Muscle of leg (tissue), 16 donors: ENCODE data around the gene ZNF701. TPM values are rescaled to one million over a fixed set of nuclear protein-coding genes. Genes with fewer than 3 reads are reported as not detected.
"Not testable (repeated sequence)": the region's sequence is repeated elsewhere in the genome, so short reads cannot be mapped to it uniquely, and the experiment has no call there.

ENCODE experiments used
- DNase-seq: peaks from one replicate; pipeline ENCODE4 v3.0.0; 2013
- H3K27ac ChIP-seq: one replicate; pipeline ENCODE4 v1.5.1; 2013; ENCODE audit warnings: mild to moderate bottlenecking, low read length, control low read depth
- H3K27me3 ChIP-seq: one replicate; pipeline ENCODE4 v1.6.1; 2013; ENCODE audit warnings: low read length; ENCODE audit not compliant: control insufficient read depth, insufficient read depth
- H3K36me3 ChIP-seq: one replicate; pipeline ENCODE4 v1.6.1; 2013; ENCODE audit warnings: low read length; ENCODE audit not compliant: control insufficient read depth, insufficient read depth
- H3K4me1 ChIP-seq: one replicate; pipeline ENCODE4 v1.6.1; 2013; ENCODE audit warnings: low read length; ENCODE audit not compliant: control insufficient read depth, insufficient read depth
- H3K4me3 ChIP-seq: one replicate; pipeline ENCODE4 v1.5.1; 2013; ENCODE audit warnings: low read length, control low read depth
- H3K9me3 ChIP-seq: replicated peaks from 2 replicates; pipeline ENCODE4 v1.6.1; 2013; ENCODE audit warnings: low read depth, low read length; ENCODE audit not compliant: control insufficient read depth
- WGBS: methylation state at CpG from one replicate; pipeline ENCODE4 v1.1.5; 2013; ENCODE audit warnings: missing lambda C conversion rate; ENCODE audit not compliant: insufficient coverage; 5-methylcytosine and 5-hydroxymethylcytosine counted together
- long read RNA-seq, 11 donors: transcript quantifications; one replicate each; lab custom pipeline, GENCODE V29; 2026
- polyA plus RNA-seq, 8 donors: library from polyadenylated mRNA; unstranded; fragments of 120-200 nt; gene quantifications; one replicate each; pipeline versions ENCODE4 v1.2.1 to v1.2.3, GENCODE V29; 2013; ENCODE audit warnings: inconsistent platforms in 1 of 8, low replicate concordance in 1 of 8; ENCODE audit not compliant: insufficient read length in 8 of 8, insufficient read depth in 1 of 8
- total RNA-seq: library from RNA; stranded (reverse); fragments of 120-200 nt; gene quantifications from one replicate; pipeline ENCODE4 v1.2.4, GENCODE V29; 2013

Gene ZNF701
- total RNA-seq (12.5 TPM), polyA plus RNA-seq (10 to 100 TPM in 1 of 8 donors, 1 to 10 TPM in 7; 6.4 to 10.7 (median 8.4) TPM)
- long read RNA-seq, donor 1: 0 reads
- long read RNA-seq, donor 2: 0 reads
- long read RNA-seq, donor 3, partial matches to known transcripts: 0 of 1 reads
- long read RNA-seq, donor 3, other reads (novel, unspliced or antisense): 0 of 1 reads
- long read RNA-seq, donor 4: 0 reads
- long read RNA-seq, donor 5, partial matches to known transcripts: 0 of 4 reads
- long read RNA-seq, donor 5, other reads (novel, unspliced or antisense): 0 of 4 reads
- long read RNA-seq, donor 6, partial matches to known transcripts: 0 of 2 reads
- long read RNA-seq, donor 6, other reads (novel, unspliced or antisense): 0 of 2 reads
- long read RNA-seq, donor 7, partial matches to known transcripts: 0 of 1 reads
- long read RNA-seq, donor 7, other reads (novel, unspliced or antisense): 0 of 1 reads
- long read RNA-seq, donor 8, partial matches to known transcripts: 0 of 2 reads
- long read RNA-seq, donor 8, other reads (novel, unspliced or antisense): 0 of 2 reads
- long read RNA-seq, donor 9: 0 reads
- long read RNA-seq, donor 10, partial matches to known transcripts: 0 of 2 reads
- long read RNA-seq, donor 10, other reads (novel, unspliced or antisense): 0 of 2 reads
- long read RNA-seq, donor 11, partial matches to known transcripts: 0 of 2 reads
- long read RNA-seq, donor 11, other reads (novel, unspliced or antisense): 0 of 2 reads

DNA sequence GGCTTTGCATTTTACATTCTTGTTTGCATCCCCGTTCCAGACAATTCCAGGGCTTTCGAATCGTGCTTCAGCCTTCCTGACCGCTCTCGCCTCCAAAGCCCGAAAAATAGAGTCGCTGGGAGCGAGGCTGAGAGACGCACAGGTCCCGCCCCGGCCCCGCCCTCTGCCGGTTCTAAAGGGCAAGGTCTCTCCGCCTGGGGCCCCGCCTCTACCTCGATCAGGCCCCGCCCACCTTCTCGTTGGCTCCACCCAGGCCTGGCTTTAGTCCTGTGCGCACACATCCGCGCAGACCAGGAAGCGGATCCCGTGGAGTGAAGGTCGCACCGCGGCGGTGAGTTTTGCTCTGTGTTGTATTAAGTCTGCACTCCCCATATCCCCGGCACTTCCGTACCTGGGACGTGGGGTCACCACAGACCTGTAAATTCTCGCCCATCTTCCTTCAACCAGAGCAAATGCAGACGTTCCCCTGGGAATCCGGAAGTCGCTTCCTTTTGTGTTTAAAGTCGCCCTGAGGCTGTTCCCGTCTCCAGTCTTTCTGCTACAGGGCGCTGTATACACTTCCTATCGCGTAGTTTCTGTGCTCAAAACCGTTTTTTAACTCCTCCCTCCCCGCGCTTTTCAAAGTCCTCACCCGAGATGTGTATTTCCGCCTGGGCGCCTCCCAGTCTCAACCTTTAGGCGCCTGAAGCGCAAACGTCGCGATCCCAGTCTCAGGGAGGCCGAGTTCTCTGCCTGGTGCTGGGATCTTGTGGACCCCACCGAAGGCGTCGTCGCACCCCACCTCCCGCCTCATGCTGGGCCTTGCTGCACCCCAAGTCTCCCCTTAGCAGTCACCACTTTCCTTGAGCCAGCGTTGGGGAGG, at the start of gene ZNF701:
Gene ZNF701, plus strand, starts transcription at position 288 of the 862 bp plus-strand sequence. CDS start 3,861 bp downstream, outside the sequence.
- peaks cover 13% of the 10 kb centered on the region for H3K36me3 ChIP-seq
- H3K27me3 ChIP-seq: no peaks in the 10 kb centered on the region
- H3K4me3 ChIP-seq: peak within 1 kb of the TSS; percentile 70
- DNase-seq: peak; percentile 96
- H3K9me3 ChIP-seq: no peaks in the 10 kb centered on the region
- H3K4me1 ChIP-seq: peaks cover 7% of the 10 kb centered on the region
- peak within 1 kb of the TSS; percentile 86 for H3K27ac ChIP-seq
- under 1% methylated on average over 42 of the region's 57 CpGs for WGBS

DNA sequence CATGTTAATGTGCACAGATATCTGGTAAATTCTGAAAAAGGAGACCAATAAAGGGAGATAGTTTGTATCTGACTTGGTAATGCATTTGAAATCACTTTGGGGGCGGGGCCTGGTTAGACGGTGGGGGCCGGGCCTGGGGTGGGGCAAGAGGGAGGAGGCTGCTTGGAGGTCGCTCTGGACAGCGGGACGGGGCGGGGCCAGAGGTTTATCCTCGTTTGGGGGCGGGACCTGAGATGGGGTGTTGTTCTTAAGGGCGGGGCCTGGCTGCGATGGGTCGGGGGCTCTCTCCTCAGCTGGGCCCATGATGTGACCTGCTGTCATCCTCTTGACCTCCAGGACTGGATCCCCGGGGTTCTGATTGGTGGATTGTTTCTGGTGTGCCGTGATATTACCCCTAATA, 47.5 kb upstream of the ZNF701 start:
- H3K27ac ChIP-seq: no peak overlapping the region
- no peaks in the 10 kb centered on the region for H3K36me3 ChIP-seq
- no peak overlapping the region for H3K4me3 ChIP-seq
- no peak for DNase-seq
- H3K27me3 ChIP-seq: no peaks in the 10 kb centered on the region
- no peaks in the 10 kb centered on the region for H3K9me3 ChIP-seq
- H3K4me1 ChIP-seq: no peaks in the 10 kb centered on the region
- WGBS: 100% methylated on average over 1 of the region's 14 CpGs

DNA sequence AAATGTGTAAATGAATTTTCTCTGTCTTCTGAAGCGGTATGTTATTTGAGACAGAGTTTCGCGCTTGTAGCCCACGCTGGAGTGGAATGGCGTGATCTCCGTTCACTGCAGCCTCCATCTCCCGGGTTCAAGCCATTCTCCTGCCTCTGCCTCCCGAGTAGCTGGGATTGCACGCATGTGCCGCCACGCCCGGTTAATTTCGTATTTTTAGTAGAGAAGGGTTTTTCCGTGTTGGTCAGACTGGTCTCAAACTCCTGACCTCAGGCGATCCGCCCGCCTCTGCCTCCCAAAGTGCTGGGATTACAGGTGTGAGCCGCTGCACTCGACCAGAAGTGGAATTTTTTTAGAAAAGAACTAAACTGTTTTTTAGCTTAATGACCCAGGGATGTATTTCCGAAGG, 46.0 kb upstream of the ZNF701 start:
- H3K4me3 ChIP-seq: no peak overlapping the region
- DNase-seq: no peak
- H3K36me3 ChIP-seq: no peaks in the 10 kb centered on the region
- no peaks in the 10 kb centered on the region for H3K9me3 ChIP-seq
- peaks cover 8% of the 10 kb centered on the region for H3K4me1 ChIP-seq
- H3K27ac ChIP-seq: no peak overlapping the region
- WGBS: 94% methylated on average over 16 of the region's 20 CpGs
- no peaks in the 10 kb centered on the region for H3K27me3 ChIP-seq

DNA sequence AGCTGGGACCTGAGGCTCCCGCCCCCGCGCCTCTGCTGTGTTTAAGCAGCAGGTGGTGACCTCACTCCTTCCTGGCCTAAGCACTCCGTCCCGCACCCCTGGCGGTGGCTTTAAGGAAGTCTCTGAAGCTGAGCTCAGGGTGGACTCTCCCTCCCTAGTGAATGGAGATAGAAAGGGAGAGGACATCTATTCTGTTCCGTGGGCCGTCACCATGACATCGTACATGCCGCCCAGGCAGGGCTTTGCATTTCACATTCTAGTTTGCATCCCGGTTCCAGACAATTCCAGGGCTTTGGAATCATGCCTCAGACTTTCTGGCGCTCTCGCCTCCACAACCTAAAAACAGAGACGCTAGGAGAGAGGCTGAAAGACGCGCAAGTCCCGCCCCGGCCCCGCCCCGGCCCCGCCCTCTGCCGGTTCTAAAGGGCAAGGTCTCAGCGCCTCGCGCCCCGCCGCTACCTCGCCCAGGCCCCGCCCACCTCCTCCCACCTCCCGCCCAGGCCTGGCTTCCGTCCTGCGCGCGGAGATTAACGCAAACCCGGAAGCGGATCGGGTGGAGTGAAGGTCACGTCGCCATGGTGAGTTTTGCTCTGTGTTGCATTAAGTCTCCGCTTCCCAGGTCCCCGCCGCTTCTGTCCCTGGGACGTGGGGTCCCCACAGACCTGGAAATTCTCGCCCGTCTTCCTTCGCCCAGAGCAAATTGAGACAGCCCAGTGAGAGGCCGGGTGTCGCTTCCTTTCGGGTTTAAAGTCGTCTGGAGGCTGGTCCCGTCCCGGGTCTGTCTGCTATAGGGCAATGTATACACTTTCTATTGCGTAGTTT, 42.7 kb upstream of the ZNF701 start, which contains the start of gene ZNF808:
Gene ZNF808, plus strand, starts transcription at position 535 of the 822 bp plus-strand sequence. CDS start 15,617 bp downstream, outside the sequence.
- Histone ChIP-seq H3K4me1 (peaks cover 8% of the 10 kb centered on the region), H3K27me3 (no peaks in the 10 kb centered on the region), H3K4me3 (peak within 1 kb of the TSS; percentile 84), H3K9me3 (no peaks in the 10 kb centered on the region), H3K27ac (peak within 1 kb of the TSS; percentile 96), H3K36me3 (no peaks in the 10 kb centered on the region)
- 0% methylated on average over 11 of the region's 54 CpGs for WGBS
- DNase-seq: peak; percentile 96

DNA sequence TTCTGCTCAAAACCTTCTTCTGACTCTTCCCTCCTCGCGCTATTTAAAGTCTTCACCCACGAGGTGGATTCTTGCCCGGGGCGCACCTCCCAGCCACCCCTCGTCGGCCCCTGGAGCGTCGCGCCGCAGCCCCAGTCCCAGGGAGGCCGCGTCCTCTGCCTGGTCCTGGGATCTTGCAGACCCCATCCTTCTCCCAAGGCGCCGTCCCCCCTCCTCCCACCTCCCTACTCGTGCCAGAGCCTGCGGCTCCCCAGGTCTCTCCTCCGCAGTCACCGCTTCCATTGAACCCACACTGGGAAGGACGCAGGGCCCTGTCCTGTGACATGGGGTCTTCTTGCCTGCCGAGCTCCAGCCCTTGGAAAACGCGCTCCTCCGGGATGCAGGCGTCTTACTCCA, 42.1 kb upstream of the ZNF701 start:
- DNase-seq: no peak
- Histone ChIP-seq H3K27me3 (no peaks in the 10 kb centered on the region), H3K36me3 (no peaks in the 10 kb centered on the region), H3K4me1 (peaks cover 8% of the 10 kb centered on the region), H3K4me3 (peak overlapping the region; percentile 84), H3K27ac (peak overlapping the region; percentile 96), H3K9me3 (no peaks in the 10 kb centered on the region)
- WGBS: under 1% methylated on average over 23 of the region's 25 CpGs

DNA sequence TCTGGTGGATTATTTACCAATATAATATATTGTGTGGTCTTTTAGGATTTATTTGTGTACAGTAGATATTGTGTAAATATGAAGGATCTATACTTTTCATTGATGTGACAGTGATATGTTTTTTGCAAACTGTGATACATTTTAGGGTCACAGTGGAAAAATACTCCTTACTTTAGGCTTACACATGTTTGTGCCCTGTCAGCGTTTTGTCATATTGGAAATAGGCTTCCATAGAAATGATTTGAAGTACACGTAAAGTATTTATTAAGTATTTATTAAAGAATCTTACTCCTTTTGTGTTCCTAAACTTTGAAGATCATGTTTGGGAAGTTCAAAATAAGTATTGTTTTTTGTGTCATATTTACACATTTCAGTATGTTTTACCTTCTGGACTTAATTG, 37.6 kb upstream of the ZNF701 start:
- no CpG with 5 or more reads among the region's 2 CpGs for WGBS

DNA sequence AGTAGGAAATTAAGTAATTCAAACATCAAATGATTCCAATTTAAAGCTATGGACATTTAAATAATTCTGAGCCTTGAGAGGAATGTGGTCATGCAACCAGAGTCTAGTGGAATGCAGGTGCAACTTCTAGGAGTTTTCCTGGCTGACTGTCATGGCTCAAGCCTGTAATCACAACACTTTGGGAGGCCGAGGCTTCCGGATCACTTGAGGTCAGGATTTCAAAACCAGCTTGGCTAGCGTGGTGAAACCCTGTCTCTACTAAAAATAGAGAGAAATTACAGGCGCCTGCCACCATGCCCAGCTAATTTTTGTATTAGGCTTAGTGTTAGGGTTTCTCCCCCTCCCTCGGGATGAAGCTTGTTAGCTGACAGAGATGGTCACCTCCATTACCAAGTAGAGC, 36.2 kb upstream of the ZNF701 start:
- Histone ChIP-seq H3K36me3 (no peaks in the 10 kb centered on the region), H3K27ac (no peak overlapping the region), H3K27me3 (no peaks in the 10 kb centered on the region), H3K4me1 (peaks cover 10% of the 10 kb centered on the region), H3K4me3 (no peak overlapping the region), H3K9me3 (no peaks in the 10 kb centered on the region)
- DNase-seq: no peak
- WGBS: no CpG with 5 or more reads among the region's 5 CpGs

More for the DNA sequence above, 37.6 kb upstream of the ZNF701 start:
- H3K4me1 ChIP-seq: peaks cover 17% of the 10 kb centered on the region
- no peak overlapping the region for H3K27ac ChIP-seq
- H3K36me3 ChIP-seq: no peaks in the 10 kb centered on the region
- no peak for DNase-seq
- H3K9me3 ChIP-seq: no peaks in the 10 kb centered on the region
- no peaks in the 10 kb centered on the region for H3K27me3 ChIP-seq
- no peak overlapping the region for H3K4me3 ChIP-seq

DNA sequence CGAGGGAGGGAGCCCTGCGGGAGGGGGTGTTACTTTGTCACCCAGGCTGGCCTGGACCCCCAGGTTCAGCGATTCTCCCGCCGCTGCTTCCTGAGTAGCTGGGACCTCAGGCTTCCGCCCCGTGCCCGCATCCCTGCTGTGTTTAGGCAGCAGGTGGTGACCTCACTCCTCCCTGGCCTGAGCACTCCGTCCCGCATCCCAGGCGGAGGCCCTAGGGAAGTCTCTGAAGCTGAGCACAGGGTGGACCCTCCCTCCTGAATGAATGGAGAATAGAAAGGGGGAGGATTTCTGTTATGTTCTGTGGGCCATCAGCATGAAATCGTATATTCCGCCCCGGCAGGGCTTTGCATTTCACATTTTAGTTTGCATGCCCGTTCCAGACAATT, 34.7 kb upstream of the ZNF701 start:
- not testable (repeated sequence) for H3K9me3 ChIP-seq, DNase-seq, H3K4me1 ChIP-seq, H3K36me3 ChIP-seq, H3K27me3 ChIP-seq
- 0% methylated on average over 5 of the region's 15 CpGs for WGBS
- peak overlapping the region; percentile 76 for H3K27ac ChIP-seq
- peak overlapping the region; percentile 65 for H3K4me3 ChIP-seq

DNA sequence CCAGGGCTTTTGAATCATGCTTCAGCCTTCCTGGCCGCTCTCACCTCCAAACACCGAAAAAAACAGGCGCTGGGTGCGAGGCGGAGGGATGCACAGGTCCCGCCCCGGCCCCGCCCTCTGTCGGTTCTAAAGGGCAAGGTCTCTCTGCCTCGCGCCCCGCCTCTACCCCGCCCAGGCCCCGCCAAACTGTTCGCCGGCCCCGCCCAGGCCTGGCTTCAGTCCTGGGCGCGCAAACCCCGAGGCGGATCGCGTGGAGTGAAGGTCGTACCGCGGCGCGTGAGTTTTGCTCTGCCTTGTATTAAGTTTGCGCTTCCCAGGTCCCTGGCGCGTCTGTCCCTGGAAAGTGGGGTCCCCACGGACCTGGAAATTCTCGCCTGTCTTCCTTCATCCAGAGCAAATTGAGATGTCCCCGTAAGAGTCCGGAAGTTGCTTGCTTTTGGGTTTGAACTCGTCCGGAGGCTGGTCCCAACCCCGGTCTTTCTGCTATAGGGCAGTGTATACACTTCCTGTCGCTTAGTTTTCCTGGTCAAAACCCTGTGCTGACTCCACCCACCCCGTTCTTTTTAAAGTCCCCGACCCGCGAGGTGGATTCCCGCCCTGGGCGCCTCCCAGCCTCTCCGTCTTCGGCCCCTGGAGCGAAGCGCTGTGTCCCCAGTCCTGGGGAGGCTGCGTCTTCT, 34.2 kb upstream of the ZNF701 start:
- DNase-seq: peak; percentile 91
- H3K36me3 ChIP-seq: no peaks in the 10 kb centered on the region
- H3K27me3 ChIP-seq: no peaks in the 10 kb centered on the region
- H3K4me1 ChIP-seq: peaks cover 10% of the 10 kb centered on the region
- WGBS: under 1% methylated on average over 50 of the region's 50 CpGs
- peak overlapping the region; percentile 76 for H3K27ac ChIP-seq
- H3K9me3 ChIP-seq: no peaks in the 10 kb centered on the region
- H3K4me3 ChIP-seq: peak overlapping the region; percentile 65
